GM12892 (cell line): ENCODE data around the gene HAUS8.
A peak's percentile ranks its signal among the peaks of the same experiment; 100 is the strongest.
"Not testable (repeated sequence)": the region's sequence is repeated elsewhere in the genome, so short reads cannot be mapped to it uniquely, and the experiment has no call there.

ENCODE experiments used
- DNase-seq: peaks from one replicate; pipeline ENCODE4 v3.0.0; 2011; ENCODE audit not compliant: insufficient read length
- FAIRE-seq: peaks from 2 replicates; lab custom pipeline; 2011; peaks lifted over from hg19 to GRCh38; lab: Jason Lieb, UNC
- POLR2A ChIP-seq: IDR thresholded peaks from 2 replicates; pipeline ENCODE4 v1.6.1; 2011; ENCODE audit warnings: low read depth, low read length, control low read depth
- POLR2AphosphoS5 ChIP-seq: IDR thresholded peaks from 2 replicates; pipeline ENCODE4 v1.6.1; 2011; ENCODE audit warnings: low read depth, low read length, control low read depth
- TAF1 ChIP-seq: IDR thresholded peaks from 2 replicates; pipeline ENCODE4 v1.6.1; 2011; ENCODE audit warnings: low read depth, mild to moderate bottlenecking, control low read depth, low read length, borderline replicate concordance

The HAUS8 gene

DNA sequence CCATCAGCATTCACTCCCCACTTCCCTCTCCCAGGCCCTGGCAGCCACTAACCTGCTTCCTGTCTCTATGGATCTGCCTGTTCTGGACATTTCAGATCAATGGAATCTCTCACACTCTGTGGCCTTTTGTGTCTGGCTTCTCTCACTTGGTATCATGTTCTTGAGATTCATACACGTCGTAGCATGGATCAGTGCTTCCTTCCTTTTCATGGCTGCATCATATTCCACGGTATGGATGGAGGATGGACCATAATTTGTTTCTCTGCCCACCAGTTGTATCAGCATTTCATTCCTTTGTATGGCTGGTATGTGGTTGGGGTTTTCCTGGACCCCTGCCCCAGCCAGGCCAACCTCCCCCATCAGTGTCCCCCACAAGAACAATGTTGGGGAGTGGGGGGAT is 36.5 kb upstream of the HAUS8 start:
- TF ChIP-seq POLR2AphosphoS5 (no peak), POLR2A (no peak; the same call in 1 of the 2 replicates), TAF1 (no peak)
- FAIRE-seq, result no peak
- DNase-seq, result no peak

DNA sequence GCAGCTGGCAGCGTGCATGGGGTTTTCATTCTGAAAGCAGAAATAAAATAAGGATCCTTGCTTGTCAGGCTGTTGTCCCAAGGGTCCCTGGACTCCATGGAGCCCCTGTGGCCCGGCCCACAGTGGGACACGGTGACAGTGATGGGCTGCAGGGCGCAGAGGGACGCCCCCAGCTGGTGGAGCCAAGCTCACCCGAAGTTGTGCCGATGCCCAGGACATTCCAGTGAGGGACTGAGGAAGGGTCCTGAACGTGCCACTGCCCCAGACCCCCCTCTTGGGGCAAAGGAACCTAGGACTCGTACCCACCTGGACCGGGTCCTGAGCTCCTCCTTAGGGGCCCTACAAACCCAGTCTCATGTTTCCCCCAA is 35.3 kb upstream of the HAUS8 start:
- DNase-seq, result no peak
- no peak for FAIRE-seq
- TF ChIP-seq TAF1, result no peak
- no peak for TF ChIP-seq POLR2A
- TF ChIP-seq POLR2AphosphoS5, result no peak

DNA sequence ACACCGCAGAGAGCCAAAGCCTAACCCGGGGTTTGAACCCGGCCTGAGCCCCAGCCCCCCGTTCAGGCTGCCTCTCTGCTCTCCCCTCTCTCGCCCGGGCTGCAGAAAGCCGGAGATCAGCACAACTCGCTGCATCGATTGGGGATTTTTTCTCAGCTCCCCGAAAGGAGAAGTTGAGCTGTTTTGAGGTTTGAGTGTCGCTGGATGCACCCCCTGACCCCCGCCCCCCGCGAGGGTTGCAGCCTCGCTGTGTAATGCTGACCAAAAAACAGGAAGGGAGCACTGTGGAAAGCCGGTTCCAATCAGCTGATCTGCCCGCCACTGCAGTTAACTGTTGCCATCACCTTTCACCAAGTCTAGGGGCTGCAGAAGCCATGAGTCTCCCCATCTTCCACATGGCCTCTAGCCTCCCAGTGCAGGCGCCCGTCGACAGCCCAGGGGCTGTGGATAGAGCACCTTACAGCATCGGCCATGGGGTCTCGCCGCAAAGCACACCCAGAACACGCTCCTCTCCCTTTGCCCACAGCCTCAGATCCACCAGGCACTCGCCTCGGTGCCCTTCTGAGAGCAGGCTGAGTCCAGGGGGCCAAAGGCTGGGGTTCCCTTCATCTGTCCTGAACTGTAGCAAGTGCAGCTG is 34.8 kb upstream of the HAUS8 start:
- TF ChIP-seq POLR2A, result no peak
- no peak for TF ChIP-seq TAF1
- no peak; the same call in 1 of the 2 replicates for TF ChIP-seq POLR2AphosphoS5
- DNase-seq (peak; percentile 76), FAIRE-seq (no peak)

DNA sequence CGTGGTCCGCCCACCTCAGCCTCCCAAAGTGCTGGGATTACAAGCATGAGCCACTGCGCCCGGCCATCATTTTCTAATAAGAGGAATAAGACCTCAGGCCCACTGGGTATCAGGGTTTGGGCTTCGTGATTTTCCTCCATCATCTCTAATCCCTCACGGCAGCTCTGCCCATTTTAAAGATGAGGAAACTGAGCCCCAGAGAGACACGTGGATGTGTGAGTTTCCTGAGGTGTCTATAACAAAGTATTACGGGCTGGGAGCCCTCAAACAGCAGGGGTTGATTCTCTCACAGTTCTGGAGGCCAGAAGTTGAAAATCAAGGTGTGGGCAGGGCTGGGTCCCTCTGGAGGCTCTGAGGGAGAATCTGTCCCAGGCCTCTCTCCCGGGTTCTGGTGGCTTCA is 34.0 kb upstream of the HAUS8 start:
- DNase-seq (no peak), FAIRE-seq (no peak)
- TF ChIP-seq POLR2A, result no peak
- TF ChIP-seq POLR2AphosphoS5, result no peak
- no peak for TF ChIP-seq TAF1

GRCh38 chr19:17108453-17108784 is 33.2 kb upstream of the HAUS8 start:
- DNase-seq, result no peak
- no peak for FAIRE-seq
- TF ChIP-seq POLR2A, result no peak
- no peak for TF ChIP-seq POLR2AphosphoS5
- TF ChIP-seq TAF1, result no peak

GRCh38 chr19:17107546-17108452 is 32.5 kb upstream of the HAUS8 start:
- no peak for FAIRE-seq
- DNase-seq, result no peak
- TF ChIP-seq POLR2A, result peak; percentile 56
- no peak for TF ChIP-seq TAF1
- no peak; the same call in 1 of the 2 replicates for TF ChIP-seq POLR2AphosphoS5

GRCh38 chr19:17106964-17107363 is 31.7 kb upstream of the HAUS8 start:
- not testable (repeated sequence) for FAIRE-seq, DNase-seq

- TF ChIP-seq TAF1 (no peak), POLR2AphosphoS5 (no peak), POLR2A (no peak)
- FAIRE-seq (peak; percentile 88), DNase-seq (no peak)
Observed at GRCh38 chr19:17105556-17105955, 30.3 kb upstream of the HAUS8 start.

DNA sequence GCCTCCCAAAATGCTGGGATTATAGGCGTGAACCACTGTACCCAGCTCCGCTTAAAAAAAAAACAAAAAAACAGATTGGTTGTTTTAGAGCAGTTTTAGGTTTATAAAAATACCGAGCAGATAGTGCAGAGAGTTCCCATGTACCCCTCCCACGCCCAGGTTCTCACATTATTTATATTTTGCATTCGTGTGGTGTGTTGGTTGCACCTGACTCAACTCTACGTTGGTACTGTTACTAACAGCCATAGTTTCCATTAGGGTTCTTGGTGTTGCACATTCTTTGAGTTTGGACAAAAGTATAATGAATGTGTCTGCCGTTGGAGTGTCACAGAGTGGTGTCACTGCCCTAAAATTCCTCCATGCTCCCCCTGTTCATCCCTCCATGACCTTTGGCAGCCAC is 29.4 kb upstream of the HAUS8 start:
- DNase-seq, result no peak
- no peak for TF ChIP-seq POLR2AphosphoS5
- FAIRE-seq, result peak; percentile 82

DNA sequence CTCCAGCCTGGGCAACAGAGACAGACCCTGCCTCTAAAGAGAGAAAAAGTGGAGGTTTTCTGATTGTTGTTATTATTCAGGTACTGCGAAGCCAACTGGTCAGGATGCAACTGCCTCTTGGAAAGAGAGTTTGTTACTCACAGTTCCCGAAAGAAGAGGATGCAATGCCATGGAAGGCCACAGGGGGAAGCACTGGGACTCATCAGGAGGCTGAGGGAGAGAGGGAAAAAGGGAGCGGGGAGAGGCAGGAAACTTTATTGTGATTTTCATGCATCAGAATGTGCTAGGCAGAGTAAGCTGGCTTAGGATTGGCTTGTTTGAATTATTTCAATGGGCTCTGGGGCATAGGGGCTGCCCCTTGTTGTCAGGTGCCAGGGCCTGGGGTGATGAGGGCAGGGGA is 27.9 kb upstream of the HAUS8 start:
- FAIRE-seq (no peak), DNase-seq (no peak)
- TF ChIP-seq POLR2A, result no peak

DNA sequence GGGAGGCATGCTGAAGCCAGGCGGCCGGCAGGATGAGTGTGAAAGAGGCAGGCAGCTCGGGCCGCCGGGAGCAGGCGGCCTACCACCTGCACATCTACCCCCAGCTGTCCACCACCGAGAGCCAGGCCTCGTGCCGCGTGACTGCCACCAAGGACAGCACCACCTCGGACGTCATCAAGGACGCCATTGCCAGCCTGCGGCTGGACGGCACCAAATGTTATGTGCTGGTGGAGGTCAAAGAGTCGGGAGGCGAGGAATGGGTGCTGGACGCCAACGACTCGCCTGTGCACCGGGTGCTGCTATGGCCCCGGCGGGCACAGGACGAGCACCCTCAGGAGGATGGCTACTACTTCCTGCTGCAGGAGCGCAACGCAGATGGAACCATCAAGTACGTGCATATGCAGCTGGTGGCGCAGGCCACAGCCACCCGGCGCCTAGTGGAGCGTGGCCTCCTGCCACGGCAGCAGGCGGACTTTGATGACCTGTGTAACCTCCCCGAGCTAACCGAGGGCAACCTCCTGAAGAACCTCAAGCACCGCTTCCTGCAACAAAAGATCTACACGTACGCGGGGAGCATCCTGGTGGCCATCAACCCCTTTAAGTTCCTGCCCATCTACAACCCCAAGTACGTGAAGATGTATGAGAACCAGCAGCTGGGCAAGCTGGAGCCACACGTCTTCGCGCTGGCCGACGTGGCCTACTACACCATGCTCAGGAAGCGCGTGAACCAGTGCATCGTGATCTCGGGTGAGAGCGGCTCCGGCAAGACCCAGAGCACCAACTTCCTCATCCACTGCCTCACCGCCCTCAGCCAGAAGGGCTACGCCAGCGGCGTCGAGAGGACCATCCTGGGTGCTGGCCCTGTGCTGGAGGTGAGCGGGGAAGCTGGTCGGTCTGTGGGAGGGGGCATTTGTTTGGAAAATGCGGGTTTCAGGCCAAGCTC is 26.7 kb upstream of the HAUS8 start:
- TF ChIP-seq POLR2AphosphoS5 (no peak), TAF1 (no peak), POLR2A (peak; percentile 23; the same call in 1 of the 2 replicates)
- no peak for DNase-seq
- no peak for FAIRE-seq
